Skeletal muscle satellite cell (primary cell): Measurements from ENCODE around the gene FAM53B.

Experiments used
- H3K27me3 ChIP-seq: 2 replicates; pipeline ENCODE4 v1.7.0; 2013; ENCODE audit warnings: low read length; ENCODE audit not compliant: control insufficient read depth, insufficient read depth
- H3K36me3 ChIP-seq: 2 replicates; pipeline ENCODE4 v1.7.0; 2013; ENCODE audit warnings: mild to moderate bottlenecking, control low read depth, low read length; ENCODE audit not compliant: insufficient read depth
- H3K4me1 ChIP-seq: 2 replicates; pipeline ENCODE4 v1.7.0; 2013; ENCODE audit warnings: low read length; ENCODE audit not compliant: control insufficient read depth, insufficient read depth
- H3K4me2 ChIP-seq: 2 replicates; pipeline ENCODE4 v1.7.0; 2013; ENCODE audit warnings: mild to moderate bottlenecking, low read length
- H3K4me3 ChIP-seq: 2 replicates; pipeline ENCODE4 v1.7.0; 2013; ENCODE audit warnings: low read length
- H3K9ac ChIP-seq: 2 replicates; pipeline ENCODE4 v1.7.0; 2013; ENCODE audit warnings: mild to moderate bottlenecking, low read depth, low read length, moderate library complexity
- H3K9me3 ChIP-seq: replicated peaks from 2 replicates; pipeline ENCODE4 v1.7.0; 2013; ENCODE audit warnings: mild to moderate bottlenecking, control low read depth, low read length

Gene FAM53B

GRCh38 chr10:124657806-124658205 is 86.4 kb downstream of the FAM53B start:
- Histone ChIP-seq H3K4me2 (no peak overlapping the region), H3K27me3 (no peaks in the 10 kb centered on the region), H3K36me3 (peaks cover 4% of the 10 kb centered on the region), H3K4me1 (peaks cover 8% of the 10 kb centered on the region), H3K9ac (no peak overlapping the region), H3K4me3 (no peak overlapping the region), H3K9me3 (no peaks in the 10 kb centered on the region)

GRCh38 chr10:124656541-124656940 is 87.6 kb downstream of the FAM53B start:
- Histone ChIP-seq H3K27me3 (no peaks in the 10 kb centered on the region), H3K9ac (no peak overlapping the region), H3K36me3 (peaks cover 4% of the 10 kb centered on the region), H3K4me3 (no peak overlapping the region), H3K4me2 (no peak overlapping the region), H3K9me3 (no peaks in the 10 kb centered on the region), H3K4me1 (peaks cover 8% of the 10 kb centered on the region)

GRCh38 chr10:124656113-124656490 is 88.1 kb downstream of the FAM53B start:
- Histone ChIP-seq H3K4me3 (no peak overlapping the region), H3K27me3 (no peaks in the 10 kb centered on the region), H3K36me3 (peaks cover 4% of the 10 kb centered on the region), H3K4me2 (no peak overlapping the region), H3K9me3 (no peaks in the 10 kb centered on the region), H3K4me1 (peaks cover 10% of the 10 kb centered on the region), H3K9ac (no peak overlapping the region)

GRCh38 chr10:124655191-124656112 is 88.7 kb downstream of the FAM53B start:
- Histone ChIP-seq H3K27me3 (no peaks in the 10 kb centered on the region), H3K4me2 (no peak overlapping the region), H3K9ac (no peak overlapping the region), H3K4me3 (no peak overlapping the region), H3K4me1 (peaks cover 17% of the 10 kb centered on the region), H3K9me3 (no peaks in the 10 kb centered on the region), H3K36me3 (peaks cover 4% of the 10 kb centered on the region)

GRCh38 chr10:124654686-124655085 is 89.5 kb downstream of the FAM53B start:
- Histone ChIP-seq H3K9ac (no peak overlapping the region), H3K4me2 (no peak overlapping the region), H3K27me3 (no peaks in the 10 kb centered on the region), H3K4me3 (no peak overlapping the region), H3K36me3 (peaks cover 4% of the 10 kb centered on the region), H3K4me1 (peaks cover 23% of the 10 kb centered on the region), H3K9me3 (no peaks in the 10 kb centered on the region)

- Histone ChIP-seq H3K9me3 (no peaks in the 10 kb centered on the region), H3K36me3 (peaks cover 4% of the 10 kb centered on the region), H3K4me1 (peaks cover 30% of the 10 kb centered on the region), H3K27me3 (no peaks in the 10 kb centered on the region), H3K4me2 (no peak overlapping the region), H3K4me3 (no peak overlapping the region), H3K9ac (no peak overlapping the region)
These were observed 90.1 kb downstream of the FAM53B start for GRCh38 chr10:124653811-124654651.

GRCh38 chr10:124653311-124653710 is 90.9 kb downstream of the FAM53B start:
- Histone ChIP-seq H3K27me3 (no peaks in the 10 kb centered on the region), H3K9me3 (no peaks in the 10 kb centered on the region), H3K4me3 (no peak overlapping the region), H3K36me3 (peaks cover 4% of the 10 kb centered on the region), H3K4me1 (peaks cover 37% of the 10 kb centered on the region), H3K4me2 (no peak overlapping the region), H3K9ac (no peak overlapping the region)

- no peaks in the 10 kb centered on the region for H3K27me3 ChIP-seq
- peaks cover 37% of the 10 kb centered on the region for H3K4me1 ChIP-seq
- H3K36me3 ChIP-seq = peaks cover 4% of the 10 kb centered on the region
- no peaks in the 10 kb centered on the region for H3K9me3 ChIP-seq
- H3K9ac ChIP-seq = no peak overlapping the region
- H3K4me2 ChIP-seq = no peak overlapping the region
- H3K4me3 ChIP-seq = no peak overlapping the region
These were observed 91.5 kb downstream of the FAM53B start for GRCh38 chr10:124652701-124653100.

GRCh38 chr10:124652200-124652599 is 92.0 kb downstream of the FAM53B start:
- H3K36me3 ChIP-seq = peaks cover 4% of the 10 kb centered on the region
- H3K9me3 ChIP-seq = no peaks in the 10 kb centered on the region
- H3K4me3 ChIP-seq = no peak overlapping the region
- H3K9ac ChIP-seq = no peak overlapping the region
- no peak overlapping the region for H3K4me2 ChIP-seq
- peaks cover 40% of the 10 kb centered on the region for H3K4me1 ChIP-seq
- H3K27me3 ChIP-seq = no peaks in the 10 kb centered on the region

- no peak overlapping the region for H3K4me3 ChIP-seq
- H3K4me2 ChIP-seq = no peak overlapping the region
- no peaks in the 10 kb centered on the region for H3K9me3 ChIP-seq
- no peak overlapping the region for H3K9ac ChIP-seq
- peaks cover 48% of the 10 kb centered on the region for H3K4me1 ChIP-seq
- no peaks in the 10 kb centered on the region for H3K27me3 ChIP-seq
- peaks cover 4% of the 10 kb centered on the region for H3K36me3 ChIP-seq
These were observed 92.7 kb downstream of the FAM53B start for GRCh38 chr10:124651402-124651891.

GRCh38 chr10:124650820-124651401 is 93.3 kb downstream of the FAM53B start:
- no peak overlapping the region for H3K9ac ChIP-seq
- H3K4me2 ChIP-seq = no peak overlapping the region
- no peaks in the 10 kb centered on the region for H3K9me3 ChIP-seq
- H3K4me1 ChIP-seq = peaks cover 53% of the 10 kb centered on the region
- H3K27me3 ChIP-seq = no peaks in the 10 kb centered on the region
- H3K4me3 ChIP-seq = no peak overlapping the region
- H3K36me3 ChIP-seq = peaks cover 4% of the 10 kb centered on the region
